Neutrophil (primary cell): ENCODE data around the gene MUCL3.

Experiments used
- H3K27ac ChIP-seq: fragments of 200-600 bp; sonication (generic); 2 replicates; pipeline ENCODE4 v1.5.1; 2016; ENCODE audit warnings: mild to moderate bottlenecking, moderate library complexity
- H3K27me3 ChIP-seq: fragments of 200-600 bp; sonication (generic); 2 replicates; pipeline ENCODE4 v1.6.0; 2016; ENCODE audit warnings: mild to moderate bottlenecking
- H3K36me3 ChIP-seq: fragments of 200-600 bp; sonication (generic); 2 replicates; pipeline ENCODE4 v1.5.1; 2017
- H3K4me1 ChIP-seq, 2 experiments: fragments of 200-600 bp in 1 of 2; sonication (generic) in 1 of 2; 1 replicate in 1 of 2; 2 replicates in 1 of 2; pipeline versions ENCODE4 v1.5.1 to v1.6.1; 2013 to 2016; ENCODE audit warnings: low read depth in 1 of 2, low read length in 1 of 2, mild to moderate bottlenecking in 1 of 2, moderate library complexity in 1 of 2; ENCODE audit not compliant: control insufficient read depth in 1 of 2, insufficient read depth in 1 of 2
- H3K4me3 ChIP-seq, 2 experiments: fragments of 200-600 bp in 1 of 2; sonication (generic) in 1 of 2; 1 replicate in 1 of 2; 2 replicates in 1 of 2; pipeline ENCODE4 v1.5.1; 2013 to 2016; ENCODE audit warnings: low read depth in 1 of 2, low read length in 1 of 2, mild to moderate bottlenecking in 1 of 2, moderate library complexity in 1 of 2
- H3K9me3 ChIP-seq: fragments of 200-600 bp; sonication (generic); 2 replicates; pipeline ENCODE4 v1.5.1; 2016
- TF ChIP-seq, protein P1 (sequence below): fragments of 200-600 bp; sonication (generic); IDR thresholded peaks from 2 replicates; pipeline ENCODE4 v1.5.1; 2016; ENCODE audit warnings: antibody characterized with exemption

Gene MUCL3

DNA sequence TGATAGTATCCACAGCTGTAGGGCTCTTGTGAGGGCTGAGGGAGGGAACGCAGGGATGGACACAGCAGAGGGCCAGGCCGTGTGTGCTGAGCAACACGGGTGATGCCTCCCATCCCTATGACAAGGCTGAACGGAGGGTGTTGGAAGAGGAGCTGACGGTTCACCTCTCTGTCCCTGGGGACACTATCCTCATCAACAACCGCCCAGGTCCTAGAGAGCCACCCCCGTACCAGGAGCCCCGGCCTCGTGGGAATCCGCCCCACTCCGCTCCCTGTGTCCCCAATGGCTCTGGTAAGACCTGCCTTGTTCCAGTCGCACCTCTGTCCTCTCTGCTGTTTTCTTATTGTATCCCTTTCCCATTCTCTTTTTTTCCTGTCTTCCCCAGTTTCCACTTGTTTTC is 46.4 kb upstream of the MUCL3 start:
- H3K4me3 ChIP-seq = no peak overlapping the region
- TF ChIP-seq, protein P1, sequence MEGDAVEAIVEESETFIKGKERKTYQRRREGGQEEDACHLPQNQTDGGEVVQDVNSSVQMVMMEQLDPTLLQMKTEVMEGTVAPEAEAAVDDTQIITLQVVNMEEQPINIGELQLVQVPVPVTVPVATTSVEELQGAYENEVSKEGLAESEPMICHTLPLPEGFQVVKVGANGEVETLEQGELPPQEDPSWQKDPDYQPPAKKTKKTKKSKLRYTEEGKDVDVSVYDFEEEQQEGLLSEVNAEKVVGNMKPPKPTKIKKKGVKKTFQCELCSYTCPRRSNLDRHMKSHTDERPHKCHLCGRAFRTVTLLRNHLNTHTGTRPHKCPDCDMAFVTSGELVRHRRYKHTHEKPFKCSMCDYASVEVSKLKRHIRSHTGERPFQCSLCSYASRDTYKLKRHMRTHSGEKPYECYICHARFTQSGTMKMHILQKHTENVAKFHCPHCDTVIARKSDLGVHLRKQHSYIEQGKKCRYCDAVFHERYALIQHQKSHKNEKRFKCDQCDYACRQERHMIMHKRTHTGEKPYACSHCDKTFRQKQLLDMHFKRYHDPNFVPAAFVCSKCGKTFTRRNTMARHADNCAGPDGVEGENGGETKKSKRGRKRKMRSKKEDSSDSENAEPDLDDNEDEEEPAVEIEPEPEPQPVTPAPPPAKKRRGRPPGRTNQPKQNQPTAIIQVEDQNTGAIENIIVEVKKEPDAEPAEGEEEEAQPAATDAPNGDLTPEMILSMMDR = no peak
- H3K36me3 ChIP-seq = no peaks in the 10 kb centered on the region
- H3K27ac ChIP-seq = no peak overlapping the region
- no peaks in the 10 kb centered on the region for H3K9me3 ChIP-seq
- no peaks in the 10 kb centered on the region for H3K4me1 ChIP-seq
- H3K27me3 ChIP-seq = peaks cover 56% of the 10 kb centered on the region

DNA sequence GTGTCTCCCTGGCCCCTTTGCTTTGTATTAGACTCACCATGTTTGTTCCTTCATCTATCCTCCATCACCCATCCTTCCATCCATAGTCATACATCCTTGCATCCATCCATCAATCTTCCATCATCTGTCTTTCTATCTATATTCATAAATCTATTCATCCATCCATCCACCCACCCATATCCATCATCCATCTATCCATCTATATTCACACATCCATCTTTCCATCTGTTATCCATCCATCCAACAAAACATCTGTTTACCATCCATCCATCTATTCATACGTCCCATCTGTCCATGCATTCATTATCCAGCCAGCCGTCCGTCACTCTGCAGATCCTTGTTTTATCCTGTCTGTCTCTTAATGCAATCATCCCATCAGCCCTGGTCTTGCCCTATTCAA is 45.8 kb upstream of the MUCL3 start:
- TF ChIP-seq, protein P1 = no peak
- H3K36me3 ChIP-seq = no peaks in the 10 kb centered on the region
- no peak overlapping the region for H3K27ac ChIP-seq
- H3K4me3 ChIP-seq = no peak overlapping the region
- peaks cover 51% of the 10 kb centered on the region for H3K27me3 ChIP-seq
- no peaks in the 10 kb centered on the region for H3K4me1 ChIP-seq
- no peaks in the 10 kb centered on the region for H3K9me3 ChIP-seq

DNA sequence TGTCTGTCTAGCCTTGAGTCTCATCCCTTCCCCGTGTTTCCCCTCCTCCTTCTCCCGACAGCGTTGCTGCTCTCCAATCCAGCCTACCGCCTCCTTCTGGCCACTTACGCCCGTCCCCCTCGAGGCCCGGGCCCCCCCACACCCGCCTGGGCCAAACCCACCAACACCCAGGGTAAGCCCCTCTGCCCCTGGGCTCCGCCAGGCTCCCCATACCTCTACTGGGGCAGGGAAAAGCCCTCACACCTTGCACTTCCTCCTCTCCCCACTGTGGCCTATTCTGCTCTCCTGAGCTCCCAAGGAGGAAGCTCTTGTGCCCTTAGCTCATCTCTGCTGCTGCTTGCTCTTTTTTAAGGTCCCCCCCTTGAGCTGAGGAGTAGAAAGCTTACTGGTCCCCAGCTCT is 45.4 kb upstream of the MUCL3 start:
- Histone ChIP-seq H3K36me3 (no peaks in the 10 kb centered on the region), H3K4me3 (no peak overlapping the region), H3K27ac (no peak overlapping the region)

DNA sequence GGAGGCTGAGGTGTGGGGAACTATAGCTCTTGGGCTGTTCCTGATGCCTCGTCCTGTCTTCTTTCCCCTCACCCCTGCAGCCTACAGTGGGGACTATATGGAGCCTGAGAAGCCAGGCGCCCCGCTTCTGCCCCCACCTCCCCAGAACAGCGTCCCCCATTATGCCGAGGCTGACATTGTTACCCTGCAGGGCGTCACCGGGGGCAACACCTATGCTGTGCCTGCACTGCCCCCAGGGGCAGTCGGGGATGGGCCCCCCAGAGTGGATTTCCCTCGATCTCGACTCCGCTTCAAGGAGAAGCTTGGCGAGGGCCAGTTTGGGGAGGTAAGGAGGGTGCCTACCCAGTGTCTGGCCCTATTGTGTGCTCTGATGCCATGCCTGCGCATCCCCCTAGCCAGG is 44.2 kb upstream of the MUCL3 start:
- H3K36me3 ChIP-seq = no peaks in the 10 kb centered on the region
- no peaks in the 10 kb centered on the region for H3K4me1 ChIP-seq
- H3K27me3 ChIP-seq = peaks cover 38% of the 10 kb centered on the region
- H3K27ac ChIP-seq = no peak overlapping the region
- no peaks in the 10 kb centered on the region for H3K9me3 ChIP-seq
- no peak overlapping the region for H3K4me3 ChIP-seq
- TF ChIP-seq, protein P1 = no peak

More for the DNA sequence above, 45.4 kb upstream of the MUCL3 start:
- Histone ChIP-seq H3K4me1 (no peaks in the 10 kb centered on the region), H3K9me3 (no peaks in the 10 kb centered on the region), H3K27me3 (peaks cover 48% of the 10 kb centered on the region)
- TF ChIP-seq, protein P1 = no peak

DNA sequence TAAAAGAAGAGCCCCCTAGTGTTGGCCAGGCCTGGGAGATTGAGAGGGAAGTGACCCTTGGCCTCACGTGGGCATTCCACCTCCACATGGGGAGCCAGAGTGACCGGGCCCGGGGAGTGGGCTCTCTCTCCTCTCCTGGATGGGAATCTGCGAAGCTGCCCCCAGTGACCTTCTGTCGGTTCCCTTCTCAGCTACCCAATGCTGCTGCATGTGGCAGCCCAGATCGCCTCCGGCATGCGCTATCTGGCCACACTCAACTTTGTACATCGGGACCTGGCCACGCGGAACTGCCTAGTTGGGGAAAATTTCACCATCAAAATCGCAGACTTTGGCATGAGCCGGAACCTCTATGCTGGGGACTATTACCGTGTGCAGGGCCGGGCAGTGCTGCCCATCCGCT is 42.9 kb upstream of the MUCL3 start:
- Histone ChIP-seq H3K4me3 (no peak overlapping the region), H3K9me3 (no peaks in the 10 kb centered on the region), H3K27ac (no peak overlapping the region), H3K4me1 (no peaks in the 10 kb centered on the region), H3K36me3 (no peaks in the 10 kb centered on the region), H3K27me3 (peaks cover 25% of the 10 kb centered on the region)
- TF ChIP-seq, protein P1 = no peak

DNA sequence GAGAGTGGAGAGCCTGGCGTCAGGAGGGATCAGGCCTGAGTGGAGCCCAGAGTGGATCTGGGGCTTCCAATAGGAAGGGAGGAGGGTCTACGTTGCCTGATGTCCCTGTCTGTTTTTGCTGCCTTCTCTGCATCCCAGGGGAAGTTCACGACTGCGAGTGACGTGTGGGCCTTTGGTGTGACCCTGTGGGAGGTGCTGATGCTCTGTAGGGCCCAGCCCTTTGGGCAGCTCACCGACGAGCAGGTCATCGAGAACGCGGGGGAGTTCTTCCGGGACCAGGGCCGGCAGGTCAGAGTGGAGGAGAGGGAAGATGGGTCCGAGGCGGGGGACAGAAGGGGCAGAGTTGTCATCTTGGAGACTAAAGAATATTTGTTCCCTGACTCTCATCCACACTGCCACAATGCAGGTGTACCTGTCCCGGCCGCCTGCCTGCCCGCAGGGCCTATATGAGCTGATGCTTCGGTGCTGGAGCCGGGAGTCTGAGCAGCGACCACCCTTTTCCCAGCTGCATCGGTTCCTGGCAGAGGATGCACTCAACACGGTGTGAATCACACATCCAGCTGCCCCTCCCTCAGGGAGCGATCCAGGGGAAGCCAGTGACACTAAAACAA is 41.9 kb upstream of the MUCL3 start:
- peaks cover 16% of the 10 kb centered on the region for H3K27me3 ChIP-seq
- H3K4me1 ChIP-seq = no peaks in the 10 kb centered on the region
- TF ChIP-seq, protein P1 = no peak
- no peaks in the 10 kb centered on the region for H3K36me3 ChIP-seq
- no peaks in the 10 kb centered on the region for H3K9me3 ChIP-seq
- H3K4me3 ChIP-seq = no peak overlapping the region
- no peak overlapping the region for H3K27ac ChIP-seq
